UCSD-AML1 (cell line): ENCODE data around the gene XPO6.
"Not testable (repeated sequence)": the region's sequence is repeated elsewhere in the genome, so short reads cannot be mapped to it uniquely, and the experiment has no call there.

Experiments used
- DNase-seq: peaks from one replicate; lab custom pipeline; 2025; ENCODE audit not compliant: unreplicated experiment; lab: John Stamatoyannopoulos, UW

XPO6 gene

GRCh38 chr16:28118637-28119036, 93.1 kb downstream of the XPO6 start:
- DNase-seq: no peak

GRCh38 chr16:28117168-28117565, 94.6 kb downstream of the XPO6 start:
- no peak for DNase-seq

GRCh38 chr16:28115866-28116265, 95.9 kb downstream of the XPO6 start:
- not testable (repeated sequence) for DNase-seq

- no peak for DNase-seq
Measured at GRCh38 chr16:28112908-28113307, 98.9 kb downstream of the XPO6 start.

- no peak for DNase-seq
Measured at GRCh38 chr16:28110977-28111376, 100.8 kb downstream of the XPO6 start.

GRCh38 chr16:28110479-28110878, 101.3 kb downstream of the XPO6 start:
- DNase-seq: peak; percentile 51

GRCh38 chr16:28110074-28110473, 101.7 kb downstream of the XPO6 start:
- DNase-seq: peak; percentile 51

GRCh38 chr16:28108590-28109247, 103.0 kb downstream of the XPO6 start:
- DNase-seq: peak; percentile 41

GRCh38 chr16:28107232-28107631, 104.5 kb downstream of the XPO6 start:
- DNase-seq: no peak

- DNase-seq: no peak
Measured at GRCh38 chr16:28106467-28107215, 105.1 kb downstream of the XPO6 start.

GRCh38 chr16:28105954-28106353, 105.8 kb downstream of the XPO6 start:
- DNase-seq: no peak

GRCh38 chr16:28105297-28105696, 106.5 kb downstream of the XPO6 start:
- DNase-seq: no peak

GRCh38 chr16:28104404-28104803, 107.4 kb downstream of the XPO6 start:
- DNase-seq: no peak

GRCh38 chr16:28103516-28104170, 108.1 kb downstream of the XPO6 start:
- no peak for DNase-seq

- DNase-seq: no peak
Measured at GRCh38 chr16:28101533-28101890, 110.3 kb downstream of the XPO6 start.

- no peak for DNase-seq
Measured at GRCh38 chr16:28100810-28101532, 110.8 kb downstream of the XPO6 start.

GRCh38 chr16:28098959-28099945, 112.5 kb downstream of the XPO6 start:
- no peak for DNase-seq

- no peak for DNase-seq
Measured at GRCh38 chr16:28098171-28098958, 113.4 kb downstream of the XPO6 start.
